OCI-LY1 (cell line): ENCODE results near the gene BICD2.

ENCODE experiments used
- H2AFZ ChIP-seq: fragments of 200-600 bp; sonication (generic), shearing (Covaris generic); 2 replicates; pipeline ENCODE4 v1.6.0; 2014; ENCODE audit warnings: antibody characterized with exemption, mild to moderate bottlenecking, low read length
- H3F3A ChIP-seq: fragments of 200-600 bp; sonication (generic), shearing (Covaris generic); 2 replicates; pipeline ENCODE4 v1.6.0; 2014; ENCODE audit warnings: mild to moderate bottlenecking, antibody characterized with exemption, low read length, moderate library complexity; ENCODE audit not compliant: insufficient read depth
- H3K27ac ChIP-seq: fragments of 200-600 bp; sonication (generic); 2 replicates; pipeline ENCODE4 v1.5.1; 2014; ENCODE audit warnings: low read length, mixed run types, mild to moderate bottlenecking, low read depth; ENCODE audit not compliant: poor library complexity, severe bottlenecking
- H3K27me3 ChIP-seq: fragments of 200-600 bp; sonication (generic); 2 replicates; pipeline ENCODE4 v1.6.0; 2014; ENCODE audit warnings: antibody characterized with exemption, mild to moderate bottlenecking, low read length, moderate library complexity; ENCODE audit not compliant: insufficient read depth
- H3K36me3 ChIP-seq: fragments of 200-600 bp; sonication (generic); 2 replicates; pipeline ENCODE4 v1.6.1; 2014; ENCODE audit warnings: mild to moderate bottlenecking, antibody characterized with exemption, low read length, moderate library complexity, mixed read lengths; ENCODE audit not compliant: insufficient read depth
- H3K4me1 ChIP-seq: fragments of 200-600 bp; sonication (generic); 2 replicates; pipeline ENCODE4 v1.5.1; 2014; ENCODE audit warnings: mild to moderate bottlenecking, low read length, moderate library complexity; ENCODE audit not compliant: insufficient read depth, severe bottlenecking
- H3K4me2 ChIP-seq: fragments of 200-600 bp; sonication (generic), shearing (Covaris generic); 2 replicates; pipeline ENCODE4 v1.6.1; 2014; ENCODE audit warnings: low read length
- H3K4me3 ChIP-seq: fragments of 200-600 bp; sonication (generic); 2 replicates; pipeline ENCODE4 v1.5.1; 2014; ENCODE audit warnings: low read length, low read depth, mild to moderate bottlenecking, mixed read lengths; ENCODE audit not compliant: poor library complexity, severe bottlenecking
- H3K79me2 ChIP-seq: fragments of 200-600 bp; shearing (Covaris generic); 2 replicates; pipeline ENCODE4 v1.6.1; 2016; ENCODE audit warnings: mixed run types, low read length, mixed read lengths; ENCODE audit not compliant: insufficient read depth
- H3K9ac ChIP-seq: fragments of 200-600 bp; sonication (generic), shearing (Covaris generic); 2 replicates; pipeline ENCODE4 v1.6.1; 2014; ENCODE audit warnings: mild to moderate bottlenecking, low read length, mixed read lengths
- H3K9me2 ChIP-seq: fragments of 200-600 bp; sonication (generic), shearing (Covaris generic); 2 replicates; pipeline ENCODE4 v1.6.1; 2014; ENCODE audit warnings: low read depth, mild to moderate bottlenecking, low read length, mixed read lengths
- H3K9me3 ChIP-seq: fragments of 200-600 bp; shearing (Covaris generic); 2 replicates; pipeline ENCODE4 v1.6.1; 2014; ENCODE audit warnings: low read length, mixed read lengths
- H4K20me1 ChIP-seq: fragments of 200-600 bp; sonication (generic), shearing (Covaris generic); 2 replicates; pipeline ENCODE4 v1.6.0; 2016; ENCODE audit warnings: mild to moderate bottlenecking, low read length; ENCODE audit not compliant: insufficient read depth
- CTCF ChIP-seq: fragments of 200-600 bp; sonication (generic), shearing (Covaris generic); IDR thresholded peaks from 2 replicates; pipeline ENCODE4 v1.5.1; 2017; ENCODE audit warnings: mild to moderate bottlenecking, antibody characterized with exemption, low read length, moderate library complexity, mixed read lengths
- EZH2 ChIP-seq: fragments of 200-600 bp; sonication (generic), shearing (Covaris generic); IDR thresholded peaks from 2 replicates; pipeline ENCODE4 v1.8.0; 2017; ENCODE audit warnings: borderline replicate concordance, mixed run types, mild to moderate bottlenecking, antibody characterized with exemption, low read length, moderate library complexity, mixed read lengths

Gene BICD2

GRCh38 chr9:92713528-92713927 lies 51.1 kb downstream of the BICD2 start:
- Histone ChIP-seq H3K27ac (peak overlapping the region; percentile 29), H4K20me1 (no peaks in the 10 kb centered on the region), H3K9me3 (no peaks in the 10 kb centered on the region), H3F3A (no peaks in the 10 kb centered on the region), H3K4me3 (no peak overlapping the region), H3K4me1 (peaks cover 21% of the 10 kb centered on the region), H3K9ac (no peak overlapping the region), H3K36me3 (peaks cover 94% of the 10 kb centered on the region), H3K9me2 (no peaks in the 10 kb centered on the region), H2AFZ (no peak overlapping the region), H3K4me2 (no peak overlapping the region), H3K27me3 (no peaks in the 10 kb centered on the region), H3K79me2 (no peaks in the 10 kb centered on the region)
- no peak for TF ChIP-seq CTCF
- TF ChIP-seq EZH2 = no peak

GRCh38 chr9:92712767-92713166 lies 51.9 kb downstream of the BICD2 start:
- Histone ChIP-seq H3F3A (no peaks in the 10 kb centered on the region), H3K9ac (no peak overlapping the region), H3K4me2 (no peak overlapping the region), H3K36me3 (peaks cover 87% of the 10 kb centered on the region), H4K20me1 (no peaks in the 10 kb centered on the region), H3K27ac (no peak overlapping the region), H3K79me2 (no peaks in the 10 kb centered on the region), H2AFZ (no peak overlapping the region), H3K27me3 (no peaks in the 10 kb centered on the region), H3K9me3 (no peaks in the 10 kb centered on the region), H3K4me1 (peaks cover 13% of the 10 kb centered on the region), H3K9me2 (no peaks in the 10 kb centered on the region), H3K4me3 (no peak overlapping the region)
- TF ChIP-seq EZH2 (no peak), CTCF (no peak)

GRCh38 chr9:92711844-92712243 lies 52.8 kb downstream of the BICD2 start:
- Histone ChIP-seq H3K36me3 (peaks cover 80% of the 10 kb centered on the region), H3K9me2 (no peaks in the 10 kb centered on the region), H3F3A (no peaks in the 10 kb centered on the region; the same call in 1 of the 2 replicates), H4K20me1 (no peaks in the 10 kb centered on the region), H3K4me1 (peaks cover 4% of the 10 kb centered on the region), H3K27ac (no peak overlapping the region), H3K4me2 (no peak overlapping the region), H3K27me3 (no peaks in the 10 kb centered on the region), H3K9ac (no peak overlapping the region), H3K79me2 (no peaks in the 10 kb centered on the region), H3K9me3 (no peaks in the 10 kb centered on the region), H3K4me3 (no peak overlapping the region), H2AFZ (no peak overlapping the region)
- TF ChIP-seq EZH2 (no peak), CTCF (no peak)
